Adipose tissue (tissue), 3 donors: ENCODE data around the gene OR2AG2. TPM values are rescaled to one million over a fixed set of nuclear protein-coding genes. Genes with fewer than 3 reads are reported as not detected.
"Not testable (repeated sequence)": the region's sequence is repeated elsewhere in the genome, so short reads cannot be mapped to it uniquely, and the experiment has no call there.

Experiments used
- H3K27ac ChIP-seq: one replicate; pipeline ENCODE4 v1.5.1; 2013; ENCODE audit warnings: low read depth, low read length
- WGBS, 3 donors: extraction: QIAGEN DNeasy Blood & Tissue Kit; methylation state at CpG; one replicate each; pipeline ENCODE4 v1.1.7; 2013; 5-methylcytosine and 5-hydroxymethylcytosine counted together
- polyA plus RNA-seq, 3 donors: library from polyadenylated mRNA; stranded (reverse); fragments of 200-250 nt; gene quantifications; one replicate each; pipeline ENCODE4 v1.2.3, GENCODE V29; 2013
- donor health status: healthy with polysubstance abuse.
- donor health status: Bipolar disorder and iron deficiency.
- donor health status: healthy.

Gene OR2AG2, protein sequence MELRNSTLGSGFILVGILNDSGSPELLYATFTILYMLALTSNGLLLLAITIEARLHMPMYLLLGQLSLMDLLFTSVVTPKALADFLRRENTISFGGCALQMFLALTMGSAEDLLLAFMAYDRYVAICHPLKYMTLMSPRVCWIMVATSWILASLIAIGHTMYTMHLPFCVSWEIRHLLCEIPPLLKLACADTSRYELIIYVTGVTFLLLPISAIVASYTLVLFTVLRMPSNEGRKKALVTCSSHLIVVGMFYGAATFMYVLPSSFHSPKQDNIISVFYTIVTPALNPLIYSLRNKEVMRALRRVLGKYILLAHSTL
- polyA plus RNA-seq = under 1 TPM in 1 of 3 donors, not detected in 2; 0.02 TPM

DNA sequence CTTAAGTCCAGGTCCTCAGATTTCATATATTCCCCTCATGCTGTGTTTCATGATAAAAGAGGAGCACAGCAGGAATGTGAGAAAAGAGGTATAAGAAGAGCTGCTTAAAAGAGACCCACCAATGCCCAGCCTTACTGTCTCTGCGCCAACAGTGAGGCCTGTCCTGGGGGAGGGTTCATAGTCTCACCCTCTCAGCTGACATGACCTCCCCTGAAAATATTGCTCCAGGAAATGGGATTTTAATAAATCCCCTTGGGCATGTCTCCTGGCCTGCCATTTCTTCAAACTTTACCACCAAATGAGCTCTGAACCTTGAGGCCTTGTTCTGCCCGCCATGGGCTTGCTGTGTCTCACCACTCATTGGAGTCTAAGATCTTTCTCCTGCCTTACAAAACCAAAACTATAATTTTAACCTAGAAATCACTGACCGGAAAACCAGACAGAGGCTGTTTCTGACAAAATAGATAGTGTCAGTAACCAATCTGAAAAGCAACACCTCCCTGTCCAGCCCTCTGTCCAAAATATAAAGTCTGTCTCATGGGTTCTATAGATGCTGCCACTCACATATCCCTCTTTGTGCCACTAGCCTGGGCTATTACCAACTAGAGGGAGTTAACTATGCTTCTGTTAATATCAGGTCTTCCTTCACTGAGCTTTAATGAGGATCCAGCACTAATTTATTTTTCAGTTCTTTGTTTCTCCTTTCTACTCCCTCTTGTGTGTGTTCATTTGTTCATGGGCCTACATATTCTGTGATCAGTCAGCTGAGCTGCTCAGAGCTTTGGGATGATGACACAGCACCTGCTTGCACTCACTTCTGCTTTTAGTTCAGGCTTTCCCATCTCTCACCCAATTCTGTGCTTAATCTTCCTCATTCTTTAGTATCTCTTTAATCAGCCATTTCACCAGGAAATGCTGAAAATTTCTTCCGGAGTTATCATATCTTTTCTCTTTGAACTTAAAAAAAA is at the start of gene OR2AG2:
Gene OR2AG2 (minus strand): TSS at position 51 of the 968 bp plus-strand sequence. CDS start 3,019 bp downstream, outside the sequence.
- WGBS, 3 donors = 61 to 83% (median 75%) methylated on average over 3 to 4 of the region's 4 CpGs

DNA sequence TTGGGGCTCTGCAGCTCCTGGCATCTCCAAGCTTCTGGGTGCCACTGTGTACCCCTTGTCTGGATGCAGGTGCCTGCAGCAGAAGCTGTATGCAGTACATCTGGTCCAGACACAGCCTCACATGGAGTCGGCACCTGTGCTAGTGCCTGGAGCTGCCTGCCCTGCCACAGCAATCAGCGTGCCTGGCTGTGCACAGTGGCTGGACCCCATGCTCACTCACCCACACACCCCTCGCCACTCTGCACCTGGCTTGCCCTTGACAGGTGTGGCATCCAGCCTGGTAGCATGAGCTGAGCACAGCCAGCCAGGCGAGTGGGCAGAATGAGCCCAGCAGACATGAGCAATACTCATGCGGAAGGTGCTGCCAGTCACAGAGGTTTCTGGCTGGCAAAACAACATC is 47.2 kb upstream of the OR2AG2 start:
- WGBS, 3 donors = 86 to 91% (median 90%) methylated on average over 5 of the region's 5 CpGs
- no peak overlapping the region for H3K27ac ChIP-seq

More for the DNA sequence above, at the start of gene OR2AG2:
- H3K27ac ChIP-seq = no peak within 1 kb of the TSS

DNA sequence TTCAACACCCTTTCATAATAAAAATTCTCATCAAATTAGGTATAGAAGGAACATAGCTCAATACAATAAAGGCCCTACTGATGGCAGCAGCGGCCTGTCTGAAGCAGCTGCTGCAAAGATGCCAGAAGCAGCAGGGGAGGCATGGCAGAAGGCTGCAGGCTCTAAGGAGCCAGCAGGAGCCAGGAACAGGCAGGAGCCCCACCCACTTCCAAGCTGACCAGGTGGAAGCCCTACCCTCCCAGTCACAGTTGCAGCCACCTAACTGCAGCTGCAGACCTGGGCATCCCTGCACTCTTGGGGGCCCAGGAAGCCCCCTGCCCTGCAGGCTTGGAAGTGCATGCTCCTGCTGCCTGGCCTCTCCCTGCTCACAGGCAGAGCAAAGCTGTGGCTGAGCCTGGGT is 45.9 kb upstream of the OR2AG2 start:
- 56 to 75% (median 65%) methylated on average over 1 of the region's 1 CpG for WGBS, 3 donors
- H3K27ac ChIP-seq = no peak overlapping the region

DNA sequence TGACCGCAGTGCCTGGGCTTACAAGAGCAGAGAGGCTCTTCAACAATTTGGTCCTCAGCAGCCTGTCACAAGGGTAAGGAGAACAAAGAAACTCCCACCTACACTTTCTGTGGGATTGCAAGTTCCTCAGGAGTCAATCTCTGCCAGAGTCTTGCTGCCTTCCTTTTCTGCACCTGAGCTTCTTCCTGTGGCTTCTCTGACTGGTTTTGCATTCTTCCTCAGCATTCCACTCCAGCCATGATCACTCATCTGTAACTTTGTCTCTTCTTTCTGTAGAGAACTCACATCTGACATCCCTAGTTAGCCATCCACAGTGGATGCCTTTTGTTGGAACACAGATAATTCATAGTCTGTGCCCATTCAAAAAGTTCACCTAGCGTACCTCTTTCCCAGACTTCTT is 41.9 kb upstream of the OR2AG2 start:
- no peak overlapping the region for H3K27ac ChIP-seq
- WGBS, 3 donors = 60 to 72% (median 71%) methylated on average over 2 of the region's 2 CpGs

DNA sequence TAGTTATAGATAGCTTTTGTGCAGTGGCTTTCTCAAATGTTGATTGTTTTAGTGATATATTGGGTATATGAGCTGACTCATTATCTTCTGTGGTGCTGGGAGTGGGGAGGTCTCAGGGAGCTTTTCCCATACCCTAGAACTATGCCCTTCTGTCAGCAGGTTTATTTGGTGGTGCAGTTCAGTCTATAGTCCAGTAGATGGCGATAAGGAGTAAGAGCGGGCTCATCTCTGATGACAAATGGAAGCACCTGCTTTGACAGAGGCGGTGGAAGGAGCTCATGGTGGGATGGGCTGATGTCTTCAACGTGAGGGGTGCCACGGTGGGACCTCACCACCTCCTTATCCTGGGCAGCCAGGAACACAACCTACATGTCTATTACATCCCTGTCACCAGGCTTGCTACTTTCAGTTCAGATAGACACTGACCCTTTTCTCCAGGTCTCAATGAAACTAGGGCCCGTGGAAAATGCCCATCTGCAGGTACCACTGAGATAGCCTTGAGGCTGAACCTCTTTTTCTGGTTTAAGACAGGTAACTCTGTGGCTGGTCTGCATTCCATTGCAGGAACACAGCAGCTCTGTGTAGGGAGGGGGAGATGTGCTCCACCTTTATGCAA is 40.7 kb upstream of the OR2AG2 start:
- no peak overlapping the region for H3K27ac ChIP-seq
- 14 to 18% (median 16%) methylated on average over 6 of the region's 6 CpGs for WGBS, 3 donors

DNA sequence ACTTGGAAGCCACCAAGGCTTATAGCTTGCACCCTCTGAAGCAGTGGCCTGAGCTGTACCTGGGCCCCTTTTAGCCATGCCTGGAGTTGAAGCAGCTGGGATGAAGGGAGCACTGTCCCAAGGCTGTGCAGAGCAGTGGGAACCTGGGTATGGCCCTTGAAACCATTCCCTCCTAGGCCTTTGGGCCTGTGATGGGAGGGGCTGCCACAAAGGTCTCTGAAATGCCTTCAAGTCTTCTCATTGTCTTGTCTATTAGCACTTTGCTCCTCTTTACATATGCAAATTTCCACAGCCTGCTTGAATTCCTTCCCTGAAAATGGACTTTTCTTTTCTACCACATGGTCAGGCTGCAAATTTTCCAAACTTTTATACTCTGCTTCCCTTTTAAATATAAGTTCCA is 29.3 kb upstream of the OR2AG2 start:
- H3K27ac ChIP-seq = not testable (repeated sequence)

DNA sequence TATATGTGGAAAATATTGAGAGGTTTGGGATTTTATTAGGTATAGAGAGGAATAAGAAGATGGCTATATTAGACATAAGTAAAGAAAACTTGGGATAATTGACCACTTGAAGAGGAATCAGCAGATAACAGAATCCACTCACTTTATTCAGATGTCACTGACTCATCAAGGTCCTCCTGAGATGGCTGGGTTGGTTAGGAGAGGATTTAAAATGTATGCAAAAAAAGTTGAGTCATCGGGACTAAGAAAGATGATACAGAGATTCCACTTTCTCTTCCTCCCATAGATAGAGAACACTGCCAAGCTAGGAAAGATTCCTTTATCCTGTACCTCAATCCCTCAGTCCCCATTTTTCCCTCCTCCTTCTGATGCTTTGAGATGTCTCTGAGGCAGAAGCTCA is 27.6 kb upstream of the OR2AG2 start, which contains the start of gene OR6A2:
Gene OR6A2 (minus strand): TSS at position 288 of the 400 bp plus-strand sequence. CDS start 3,981 bp downstream, outside the sequence.
- H3K27ac ChIP-seq = no peak within 1 kb of the TSS
- WGBS, 3 donors = 78 to 81% (median 79%) methylated on average over 1 of the region's 1 CpG

DNA sequence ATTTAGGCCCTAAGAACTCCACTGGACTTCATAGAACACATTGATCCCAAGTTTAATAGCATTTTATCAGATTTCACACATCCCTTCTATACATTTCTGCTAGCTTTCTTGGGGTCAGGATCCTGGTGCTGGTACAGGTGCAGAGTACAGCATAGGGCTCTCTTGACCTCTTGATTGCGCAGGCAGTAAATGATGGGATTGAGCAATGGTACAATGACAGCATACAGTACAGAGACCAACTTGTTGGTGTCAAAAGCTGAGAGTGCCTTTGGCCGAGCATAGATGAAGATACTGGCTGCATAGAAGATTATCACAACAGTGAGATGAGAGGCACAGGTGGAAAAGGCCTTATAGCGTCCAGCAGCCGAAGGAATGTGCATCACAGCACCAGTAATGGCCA is 22.9 kb upstream of the OR2AG2 start:
- WGBS, 3 donors = 83 to 88% (median 85%) methylated on average over 4 of the region's 4 CpGs
- H3K27ac ChIP-seq = no peak overlapping the region

DNA sequence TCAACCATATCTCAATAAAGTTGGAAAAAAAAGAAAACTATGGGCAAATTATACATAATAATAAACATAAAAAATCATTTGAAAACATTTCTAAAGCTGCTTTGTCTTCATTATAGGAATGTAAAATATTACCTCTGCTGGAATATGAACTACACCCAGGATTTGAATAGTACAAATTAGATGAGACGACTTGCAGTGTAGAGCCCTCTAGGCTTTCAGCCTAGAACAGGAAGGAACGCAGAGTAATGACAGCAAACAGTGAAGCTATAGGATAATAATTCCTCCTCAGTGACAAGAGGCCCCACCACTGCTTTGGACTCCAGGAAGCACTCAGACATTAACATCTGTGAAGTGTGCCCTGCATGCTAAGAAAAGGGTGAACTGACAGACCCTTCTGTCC is 18.8 kb upstream of the OR2AG2 start:
- WGBS, 3 donors = 56 to 61% (median 58%) methylated on average over 2 of the region's 2 CpGs

DNA sequence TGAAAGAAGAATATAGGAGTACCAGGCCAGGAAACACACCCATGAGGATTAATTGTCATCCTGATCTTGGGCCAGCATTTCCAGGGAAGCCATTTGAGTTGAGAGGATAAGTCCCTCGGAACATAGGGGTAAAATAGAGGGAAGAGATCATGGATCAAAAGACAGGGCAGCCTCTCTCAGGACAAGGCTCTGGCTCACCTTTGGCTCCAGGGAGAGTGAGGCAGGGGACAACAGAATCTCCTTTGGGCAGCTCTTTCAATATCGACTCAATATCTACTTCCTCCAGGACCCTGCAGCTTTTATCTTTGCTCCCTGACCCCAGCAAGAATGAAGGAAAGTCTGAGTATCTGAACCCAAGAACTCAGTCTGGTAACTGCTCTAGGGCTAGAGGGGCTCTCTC is 10.9 kb upstream of the OR2AG2 start, which contains the start of gene OR2AG1:
Gene OR2AG1 (plus strand): TSS at position 301 of the 400 bp plus-strand sequence. CDS start 2,018 bp downstream, outside the sequence.
- 69 to 81% (median 76%) methylated on average over 2 of the region's 2 CpGs for WGBS, 3 donors

More for the DNA sequence above, 18.8 kb upstream of the OR2AG2 start:
- H3K27ac ChIP-seq = no peak overlapping the region

DNA sequence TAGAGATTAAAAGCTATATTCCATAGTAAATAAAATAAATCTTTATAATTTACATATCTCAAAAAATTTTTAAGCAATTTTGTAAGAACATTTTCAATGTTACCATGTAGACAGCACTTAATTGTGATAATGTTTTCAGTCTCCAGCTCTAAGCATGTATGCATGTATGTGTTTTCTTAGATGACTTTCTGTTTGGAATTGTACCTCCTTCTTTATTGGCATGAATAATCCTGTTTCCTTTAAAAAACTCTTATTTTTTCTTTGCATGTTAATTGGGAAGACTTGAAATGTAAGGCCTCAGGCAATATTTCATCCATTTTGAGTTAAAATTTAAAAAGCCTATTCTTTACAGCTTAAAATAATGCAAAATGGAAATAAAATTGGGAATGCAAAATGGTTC is 9.1 kb upstream of the OR2AG2 start:
- no peak overlapping the region for H3K27ac ChIP-seq

More for the DNA sequence above, 10.9 kb upstream of the OR2AG2 start, which contains the start of gene OR2AG1:
- H3K27ac ChIP-seq = no peak within 1 kb of the TSS

DNA sequence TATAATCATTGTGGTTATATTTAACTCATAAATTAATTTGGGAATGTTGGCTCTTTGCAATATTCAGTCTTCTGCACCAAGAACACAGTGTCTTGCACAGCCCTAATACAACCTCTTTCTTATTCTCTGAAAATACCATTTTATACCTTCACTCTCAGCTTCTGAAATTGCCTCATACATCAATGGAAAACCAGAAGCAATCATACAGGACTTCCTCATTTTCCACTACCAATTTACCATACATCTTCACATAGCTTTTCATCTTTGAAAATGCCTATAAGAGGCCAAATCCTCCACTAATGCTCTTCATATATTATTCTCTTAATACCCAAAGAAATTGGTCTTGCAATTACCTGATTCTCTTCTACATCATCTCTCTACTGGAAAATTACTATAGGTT is 6.7 kb upstream of the OR2AG2 start:
- no peak overlapping the region for H3K27ac ChIP-seq

DNA sequence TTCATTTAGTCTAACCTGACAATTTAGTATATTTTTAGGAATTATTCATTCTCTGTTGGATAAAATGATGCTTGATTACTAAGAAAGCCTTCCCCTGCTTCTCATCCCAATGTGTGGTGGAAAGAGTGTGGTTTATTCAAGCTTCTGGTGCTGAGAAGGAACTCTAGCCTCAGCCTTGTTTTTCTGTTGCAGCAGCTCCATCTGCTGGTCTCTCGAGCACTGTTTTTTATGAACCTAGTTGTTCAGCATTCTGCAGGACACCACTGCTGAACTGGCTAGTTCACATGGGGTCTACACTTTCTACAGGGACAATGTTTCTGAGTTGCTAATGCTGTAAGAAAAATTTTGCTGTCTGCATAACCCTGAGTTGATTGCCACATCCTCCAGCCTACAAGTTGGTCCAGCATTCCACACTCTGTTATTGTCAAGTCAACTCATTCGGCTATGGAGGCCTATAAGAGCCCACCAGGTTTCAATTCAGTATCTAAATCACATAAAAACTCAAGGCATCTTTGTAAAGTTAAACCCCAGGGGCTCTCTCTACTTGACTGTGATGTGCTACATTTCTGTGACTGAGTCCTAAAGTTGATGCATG is 14.3 kb downstream of the OR2AG2 start:
- no peak overlapping the region for H3K27ac ChIP-seq
- 48 to 50% (median 50%) methylated on average over 2 of the region's 2 CpGs for WGBS, 3 donors

DNA sequence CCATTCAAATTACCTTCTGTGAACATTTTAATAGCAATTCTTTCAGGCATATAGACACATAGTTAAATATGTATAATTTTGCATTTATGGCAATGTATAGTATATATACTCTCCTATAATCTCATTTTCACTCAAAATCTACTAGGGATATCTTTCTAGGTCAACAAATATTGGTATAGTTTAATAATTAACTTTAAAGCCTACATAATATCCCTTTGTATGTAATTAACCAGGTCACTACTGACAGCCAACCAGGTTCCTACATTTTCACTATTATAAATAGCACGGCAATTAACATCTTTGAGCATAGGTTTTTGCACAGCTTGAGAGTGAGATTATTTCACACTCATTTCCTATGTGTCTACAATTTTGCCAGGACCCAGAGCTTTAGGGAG is 15.8 kb downstream of the OR2AG2 start:
- no peak overlapping the region for H3K27ac ChIP-seq
- WGBS, 3 donors = 36 to 91% (median 85%) methylated on average over 1 of the region's 1 CpG

DNA sequence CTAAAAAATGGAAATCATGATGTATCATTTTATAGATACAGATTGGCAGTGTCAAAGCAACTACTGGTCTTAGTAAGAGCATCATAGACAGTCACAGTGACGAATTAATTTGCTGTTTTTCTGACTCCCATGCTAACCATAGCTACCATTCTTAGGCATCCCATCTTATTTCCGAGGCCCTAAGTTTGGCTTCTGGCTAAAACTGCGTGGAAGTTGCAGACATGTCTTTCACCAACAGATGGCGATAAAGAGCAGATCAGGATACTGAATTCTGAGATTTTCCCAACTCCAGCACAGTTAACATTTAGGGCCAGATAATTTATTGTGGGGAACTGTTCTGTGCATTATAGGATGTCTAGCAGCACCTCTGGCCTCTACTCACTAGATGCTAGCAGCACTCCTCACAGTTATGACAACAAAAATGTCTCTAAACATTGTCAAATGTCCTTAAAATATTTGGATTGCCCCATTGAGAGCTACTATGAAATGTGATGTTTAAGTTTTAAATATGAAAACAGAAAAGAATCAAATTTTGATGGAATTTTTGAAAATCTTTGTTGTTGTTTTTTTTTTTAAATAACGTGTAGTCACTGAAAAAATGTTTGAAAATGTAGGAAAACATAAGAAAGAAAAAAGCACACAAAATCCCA is 16.3 kb downstream of the OR2AG2 start:
- no peak overlapping the region for H3K27ac ChIP-seq
- 8 to 11% (median 9%) methylated on average over 5 of the region's 5 CpGs for WGBS, 3 donors

DNA sequence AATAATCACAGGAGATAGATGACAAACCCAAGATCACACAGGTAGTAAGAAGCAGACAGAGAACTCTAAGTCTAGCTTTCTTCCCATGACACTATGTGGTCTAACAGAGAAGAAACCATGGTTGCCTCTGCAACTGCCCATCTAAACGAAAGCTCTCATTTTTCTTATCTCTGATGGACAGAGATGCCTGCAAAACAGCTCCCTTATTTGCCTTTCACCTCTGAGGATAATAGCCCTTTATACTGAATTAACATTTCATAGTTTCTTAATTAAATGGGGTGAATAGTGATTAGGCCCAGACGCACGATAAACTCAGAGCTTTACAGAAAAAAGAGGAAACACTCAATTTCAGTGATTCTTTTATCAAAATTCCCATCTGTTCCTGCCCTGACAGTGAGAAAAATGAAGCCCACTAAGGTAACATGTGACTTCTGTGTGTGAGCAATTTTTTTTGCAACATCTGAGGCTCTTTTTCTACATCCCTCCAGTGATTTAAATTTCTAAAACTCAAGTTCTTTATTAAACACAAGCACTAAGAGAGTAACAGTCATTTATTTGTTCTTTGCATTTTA is 24.6 kb downstream of the OR2AG2 start:
- no peak overlapping the region for H3K27ac ChIP-seq

DNA sequence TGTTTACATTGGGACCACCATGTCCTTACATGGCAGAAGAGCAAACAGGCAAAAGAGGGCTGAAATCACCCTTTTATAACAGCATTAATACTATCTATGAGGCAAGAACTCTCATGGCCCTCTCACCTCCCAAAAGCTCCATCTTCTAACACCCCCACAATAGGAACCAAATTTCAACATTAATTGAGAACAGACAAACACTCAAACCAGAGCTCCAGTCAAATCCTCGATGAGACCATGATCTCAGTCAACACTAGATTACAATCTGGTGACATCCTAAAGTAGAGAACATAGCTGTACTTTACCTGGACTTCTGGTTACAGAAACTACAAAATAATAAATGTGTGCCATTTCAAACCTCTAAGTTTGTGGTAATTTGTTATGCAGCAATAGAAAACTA is 25.1 kb downstream of the OR2AG2 start:
- 42 to 74% (median 62%) methylated on average over 1 of the region's 1 CpG for WGBS, 3 donors
- no peak overlapping the region for H3K27ac ChIP-seq

More for the DNA sequence above, 24.6 kb downstream of the OR2AG2 start:
- 52 to 75% (median 59%) methylated on average over 3 of the region's 3 CpGs for WGBS, 3 donors
